ENCODE data around the gene LGALSL. TPM values are rescaled to one million over a fixed set of nuclear protein-coding genes. Genes with fewer than 3 reads are reported as not detected.

The LGALSL gene
- polyA plus RNA-seq, 3 donors, result 28.9 to 38.0 (median 33.8) TPM

Other genes with a start within 250 kb of the LGALSL start
- 10 to 100 TPM; 62.6 to 83.4 (median 68.0) TPM for gene AFTPH, start 70.2 kb downstream of the LGALSL start, polyA plus RNA-seq (ENCODE audit: insufficient read length in 3 of 3)
- gene SERTAD2, start 199.8 kb downstream of the LGALSL start, polyA plus RNA-seq (ENCODE audit: insufficient read length in 3 of 3), result 10 to 100 TPM; 23.7 to 26.8 (median 24.1) TPM

All from renal cortex interstitium (tissue), 3 donors.